Endothelial cell of umbilical vein (primary cell): ENCODE data around the gene ITPR1. TPM values are rescaled to one million over a fixed set of nuclear protein-coding genes. Genes with fewer than 3 reads are reported as not detected.

Experiments
- BruUV-seq: library from RNA; stranded (reverse); fragments of 400-500 nt; replicated peaks from 2 replicates; lab custom pipeline; 2021; lab: Mats Ljungman, UMichigan
- CTCF ChIA-PET: fragments of 300-600, 350-600 bp; sonication (Branson Sonifier 250); formaldehyde crosslinking; loops from one replicate; lab custom pipeline; 2021; ENCODE audit warnings: antibody characterized with exemption, inconsistent platforms; lab: Charles Lee
- POLR2A ChIA-PET: fragments of 300-600, 350-600 bp; sonication (Branson Sonifier 250); formaldehyde crosslinking; loops from one replicate; lab custom pipeline; 2021; ENCODE audit warnings: antibody characterized with exemption, inconsistent platforms; lab: Charles Lee
- DNase-seq: peaks from one replicate; pipeline ENCODE4 v3.0.0-alpha.2; 2011; ENCODE audit warnings: low read depth, low spot score
- FAIRE-seq: peaks from 2 replicates; lab custom pipeline; 2011; peaks lifted over from hg19 to GRCh38; lab: Jason Lieb, UNC
- H2AFZ ChIP-seq: 2 replicates; pipeline ENCODE4 v1.6.0; 2012; ENCODE audit warnings: low read depth, low read length, control low read depth, inconsistent platforms
- H3K27ac ChIP-seq: 2 replicates; pipeline ENCODE4 v1.5.1; 2011; ENCODE audit warnings: low read depth, mild to moderate bottlenecking, control low read depth, low read length, moderate library complexity; ENCODE audit not compliant: insufficient read depth
- H3K27me3 ChIP-seq, 2 experiments: 2 replicates each; pipeline versions ENCODE4 v1.6.0 to v1.6.1; 2011; ENCODE audit warnings: low read length in 2 of 2, mixed read lengths in 1 of 2; ENCODE audit not compliant: control insufficient read depth in 2 of 2, insufficient read depth in 2 of 2
- H3K36me3 ChIP-seq, 2 experiments: 2 replicates in 1 of 2; 3 replicates in 1 of 2; pipeline ENCODE4 v1.5.1; 2011; ENCODE audit warnings: low read length in 2 of 2, mild to moderate bottlenecking in 1 of 2, moderate library complexity in 1 of 2; ENCODE audit not compliant: control insufficient read depth in 2 of 2, insufficient read depth in 2 of 2; ENCODE audit errors: extremely low read depth in 1 of 2
- H3K4me1 ChIP-seq: 3 replicates; pipeline ENCODE4 v1.5.1; 2011; ENCODE audit warnings: mild to moderate bottlenecking, low read length; ENCODE audit not compliant: control insufficient read depth, insufficient read depth; ENCODE audit errors: extremely low read depth
- H3K4me2 ChIP-seq: 2 replicates; pipeline ENCODE4 v1.6.1; 2011; ENCODE audit warnings: low read length, control low read depth, mixed read lengths; ENCODE audit not compliant: insufficient read depth
- H3K4me3 ChIP-seq, 3 experiments: fragments of 200-600 bp in 1 of 3; sonication (generic), shearing (Covaris generic) in 1 of 3; replicated peaks in 1 of 3; 2 replicates each; pipeline ENCODE4 v1.5.1; 2011 to 2016; ENCODE audit warnings: control low read depth in 3 of 3, low read length in 3 of 3, mild to moderate bottlenecking in 2 of 3, inconsistent platforms in 1 of 3, low read depth in 1 of 3, moderate library complexity in 1 of 3; ENCODE audit not compliant: insufficient read depth in 1 of 3
- H3K79me2 ChIP-seq: 2 replicates; pipeline ENCODE4 v1.6.0; 2012; ENCODE audit warnings: low read length, inconsistent platforms; ENCODE audit not compliant: control insufficient read depth, insufficient read depth
- H3K9ac ChIP-seq: replicated peaks from 2 replicates; pipeline ENCODE3; 2011; ENCODE audit warnings: low read length, control low read depth; ENCODE audit not compliant: insufficient read depth; ENCODE audit errors: extremely low read depth
- H3K9me1 ChIP-seq: replicated peaks from 3 replicates; pipeline ENCODE4 v1.6.0; 2011; ENCODE audit warnings: mild to moderate bottlenecking, low read length; ENCODE audit not compliant: control insufficient read depth, insufficient read depth; ENCODE audit errors: extremely low read depth
- H3K9me3 ChIP-seq: replicated peaks from 2 replicates; pipeline ENCODE4 v1.5.1; 2012; ENCODE audit warnings: low read length, inconsistent platforms; ENCODE audit not compliant: control insufficient read depth, insufficient read depth
- H4K20me1 ChIP-seq: replicated peaks from 2 replicates; pipeline ENCODE3; 2011; ENCODE audit warnings: mild to moderate bottlenecking, low read length; ENCODE audit not compliant: control insufficient read depth, insufficient read depth; ENCODE audit errors: extremely low read depth
- EZH2 ChIP-seq: IDR thresholded peaks from 2 replicates; pipeline ENCODE4 v1.6.1; 2012; ENCODE audit warnings: borderline replicate concordance, low read depth, mild to moderate bottlenecking, moderate library complexity, low read length, inconsistent platforms; ENCODE audit not compliant: severe bottlenecking
- FOS ChIP-seq: IDR thresholded peaks from 2 replicates; pipeline ENCODE4 v1.6.1; 2011; ENCODE audit warnings: mild to moderate bottlenecking, low read length, moderate library complexity, borderline replicate concordance; ENCODE audit not compliant: insufficient read depth
- GATA2 ChIP-seq: IDR thresholded peaks from 2 replicates; pipeline ENCODE4 v1.7.0; 2011; ENCODE audit warnings: low read depth, mild to moderate bottlenecking, moderate library complexity, mixed read lengths, low read length; ENCODE audit not compliant: insufficient read length, insufficient read depth
- JUN ChIP-seq: IDR thresholded peaks from 2 replicates; pipeline ENCODE4 v1.6.1; 2011; ENCODE audit warnings: borderline replicate concordance, low read depth; ENCODE audit not compliant: insufficient read length, insufficient read depth
- MAX ChIP-seq: IDR thresholded peaks from 2 replicates; pipeline ENCODE4 v1.6.1; 2011; ENCODE audit not compliant: insufficient read depth, insufficient read length
- MYC ChIP-seq: IDR thresholded peaks from one replicate; pipeline ENCODE4 v1.6.1; 2011; ENCODE audit warnings: mild to moderate bottlenecking, low read depth, low read length
- POLR2A ChIP-seq: IDR thresholded peaks from 2 replicates; pipeline ENCODE4 v1.6.1; 2012; ENCODE audit warnings: low read depth, mild to moderate bottlenecking, control low read depth, low read length
- POLR2AphosphoS5 ChIP-seq: IDR thresholded peaks from 2 replicates; pipeline ENCODE4 v1.6.1; 2012; ENCODE audit warnings: low read depth, mild to moderate bottlenecking, control low read depth, low read length, moderate library complexity; ENCODE audit not compliant: insufficient read depth
- dilution Hi-C: fragments of 300-500 bp; cut with MboI; formaldehyde crosslinking; loops from one replicate; pipeline ENCODE4 v1.15.0; 2019; ENCODE audit warnings: low sequenced_read_pairs; ENCODE audit not compliant: extremely low pct_ligation_motif_present
- intact Hi-C: fragments of 100-400 bp; cut with micrococcal nuclease; formaldehyde crosslinking; loops from one replicate; pipeline ENCODE4 v1.10.0; 2022
- polyA plus RNA-seq, 4 experiments: library from polyadenylated mRNA; depleted of rRNA in 3 of 4; stranded (reverse) in 3 of 4; unstranded in 1 of 4; fragments of >200 nt; gene quantifications; 2 replicates each; pipeline versions ENCODE4 v1.2.1 to v1.2.3, GENCODE V29; 2011 to 2012; ENCODE audit warnings: missing spikeins in 1 of 4
- total RNA-seq: library from RNA; stranded (reverse); gene quantifications from 2 replicates; pipeline ENCODE4 v1.2.3, GENCODE V29; 2021
- TF ChIP-seq, protein P1 (sequence below), 2 donors: IDR thresholded peaks; 1 replicate in 1 of 2; 2 replicates in 1 of 2; pipeline ENCODE4 v1.5.1; 2011; ENCODE audit warnings: low read length in 2 of 2, mild to moderate bottlenecking in 2 of 2, moderate library complexity in 2 of 2, control low read depth in 1 of 2, inconsistent platforms in 1 of 2, low read depth in 1 of 2; ENCODE audit not compliant: insufficient read depth in 1 of 2; ENCODE audit errors: extremely low read depth in 1 of 2

ITPR1 gene
- total and polyA plus RNA-seq, 2 donors (not counting 3 experiments of a cell fraction or from before 2014, with no cell fraction given), result 5.1 to 16.1 TPM

DNA sequence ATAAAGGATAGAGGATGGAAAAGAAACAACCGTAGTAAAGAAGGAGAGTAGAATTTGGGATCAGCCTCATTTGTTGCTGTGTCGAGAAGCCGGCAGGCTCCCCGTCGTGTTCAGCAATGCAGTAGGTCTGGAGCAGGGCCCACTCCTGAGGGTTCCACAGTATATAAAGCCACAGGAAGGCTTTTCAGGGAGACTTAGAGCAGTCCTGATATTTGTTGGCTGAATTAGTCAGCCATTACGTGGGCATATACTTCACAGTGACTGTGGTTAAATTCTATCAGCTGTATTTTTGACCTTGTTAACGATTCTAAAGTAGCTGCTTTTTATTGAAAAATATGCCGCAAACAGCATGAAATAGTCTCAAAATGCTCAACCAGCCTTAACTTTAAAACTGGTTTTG, 149.5 kb downstream of the ITPR1 start:
- ChIA-PET POLR2A (no interaction called here), CTCF (interaction anchor here (1.1 to 2.6 kb wide), 2 partner anchors 9 to 14 kb away, joined by 3 to 14 read pairs; no protein-coding TSS in a partner anchor)
- H3K36me3 ChIP-seq, result no peaks in the 10 kb centered on the region
- no peak for FAIRE-seq
- intact Hi-C loops (no loop called here), dilution Hi-C loops (no loop called here)
- no peaks in the 10 kb centered on the region for H4K20me1 ChIP-seq
- H2AFZ ChIP-seq, result no peak overlapping the region
- no peak overlapping the region for H3K27ac ChIP-seq
- no peaks in the 10 kb centered on the region for H3K27me3 ChIP-seq
- DNase-seq, result no peak
- no peaks in the 10 kb centered on the region for H3K9me1 ChIP-seq
- no peaks in the 10 kb centered on the region for H3K79me2 ChIP-seq
- BruUV-seq, result no TSS peak
- H3K9me3 ChIP-seq, result no peaks in the 10 kb centered on the region
- H3K9ac ChIP-seq, result no peak overlapping the region
- H3K4me3 ChIP-seq, result no peak overlapping the region
- H3K4me2 ChIP-seq, result no peak overlapping the region
- no peaks in the 10 kb centered on the region for H3K4me1 ChIP-seq
- TF ChIP-seq GATA2 (no peak), EZH2 (no peak), MAX (no peak), POLR2AphosphoS5 (no peak), MYC (no peak), POLR2A (no peak), JUN (no peak), FOS (no peak)
- TF ChIP-seq, protein P1, sequence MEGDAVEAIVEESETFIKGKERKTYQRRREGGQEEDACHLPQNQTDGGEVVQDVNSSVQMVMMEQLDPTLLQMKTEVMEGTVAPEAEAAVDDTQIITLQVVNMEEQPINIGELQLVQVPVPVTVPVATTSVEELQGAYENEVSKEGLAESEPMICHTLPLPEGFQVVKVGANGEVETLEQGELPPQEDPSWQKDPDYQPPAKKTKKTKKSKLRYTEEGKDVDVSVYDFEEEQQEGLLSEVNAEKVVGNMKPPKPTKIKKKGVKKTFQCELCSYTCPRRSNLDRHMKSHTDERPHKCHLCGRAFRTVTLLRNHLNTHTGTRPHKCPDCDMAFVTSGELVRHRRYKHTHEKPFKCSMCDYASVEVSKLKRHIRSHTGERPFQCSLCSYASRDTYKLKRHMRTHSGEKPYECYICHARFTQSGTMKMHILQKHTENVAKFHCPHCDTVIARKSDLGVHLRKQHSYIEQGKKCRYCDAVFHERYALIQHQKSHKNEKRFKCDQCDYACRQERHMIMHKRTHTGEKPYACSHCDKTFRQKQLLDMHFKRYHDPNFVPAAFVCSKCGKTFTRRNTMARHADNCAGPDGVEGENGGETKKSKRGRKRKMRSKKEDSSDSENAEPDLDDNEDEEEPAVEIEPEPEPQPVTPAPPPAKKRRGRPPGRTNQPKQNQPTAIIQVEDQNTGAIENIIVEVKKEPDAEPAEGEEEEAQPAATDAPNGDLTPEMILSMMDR (IDR thresholded peaks at IDR 0.05; ENCODE audit: extremely low read depth in 1 of 2, insufficient read depth in 1 of 2, low read depth in 1 of 2, low read length in 2 of 2), result no peak
